GM12878 (cell line): ENCODE measurements around the gene ARMC2. TPM values are rescaled to one million over a fixed set of nuclear protein-coding genes. Genes with fewer than 3 reads are reported as not detected.
A peak's percentile ranks its signal among the peaks of the same experiment; 100 is the strongest.

Experiments
- ATAC-seq: fragments of 200-7000 bp; cut with Tn5 transposase; 3 replicates; pipeline ENCODE4 v1.9.1; 2020; ENCODE audit warnings: mild to moderate bottlenecking, moderate library complexity
- BruUV-seq: library from RNA; stranded (reverse); fragments of 400-500 nt; replicated peaks from 2 replicates; lab custom pipeline; 2021; lab: Mats Ljungman, UMichigan
- CTCF ChIA-PET: fragments of 300-600 bp; sonication (Branson Sonifier 250); formaldehyde crosslinking; extraction: SDS; loops from one replicate; lab custom pipeline; 2021; ENCODE audit warnings: inconsistent platforms; lab: Yijun Ruan, JAX
- POLR2A ChIA-PET: fragments of 350-600 bp; formaldehyde crosslinking; extraction: SDS; loops from one replicate; lab custom pipeline; 2021; ENCODE audit warnings: inconsistent platforms; lab: Charles Lee
- RAD21 ChIA-PET: fragments of 300-600 bp; sonication (Branson Sonifier 250); formaldehyde crosslinking; loops from one replicate; lab custom pipeline; 2023; ENCODE audit warnings: antibody characterized with exemption; ENCODE audit not compliant: unreplicated experiment; lab: Charles Lee
- SMC1A ChIA-PET: fragments of 300-600 bp; sonication (Branson Sonifier 250); formaldehyde crosslinking; loops from one replicate; lab custom pipeline; 2023; ENCODE audit not compliant: unreplicated experiment, uncharacterized antibody; lab: Charles Lee
- DNase-seq: peaks from one replicate; pipeline ENCODE4 v3.0.0-alpha.2; 2011; ENCODE audit warnings: low read depth, low spot score
- FAIRE-seq: peaks from 3 replicates; lab custom pipeline; 2011; peaks lifted over from hg19 to GRCh38; lab: Jason Lieb, UNC
- H2AFZ ChIP-seq: 2 replicates; pipeline ENCODE4 v1.6.0; 2011; ENCODE audit warnings: low read depth, low read length, control low read depth; ENCODE audit not compliant: control insufficient read depth
- H3K27ac ChIP-seq: 2 replicates; pipeline ENCODE4 v1.5.1; 2011; ENCODE audit warnings: control low read depth; ENCODE audit not compliant: control insufficient read depth, insufficient read depth
- H3K27me3 ChIP-seq, 2 experiments: replicated peaks in 1 of 2; 2 replicates each; pipeline versions ENCODE4 v1.6.0 to v1.6.1; 2011; ENCODE audit warnings: low read length in 1 of 2; ENCODE audit not compliant: control insufficient read depth in 2 of 2, insufficient read depth in 2 of 2
- H3K36me3 ChIP-seq, 2 experiments: 2 replicates each; pipeline ENCODE4 v1.5.1; 2011; ENCODE audit warnings: low read length in 1 of 2; ENCODE audit not compliant: control insufficient read depth in 2 of 2, insufficient read depth in 2 of 2
- H3K4me1 ChIP-seq: 2 replicates; pipeline ENCODE4 v1.6.1; 2011; ENCODE audit warnings: mild to moderate bottlenecking, low read length, moderate library complexity, mixed read lengths; ENCODE audit not compliant: control insufficient read depth, insufficient read depth
- H3K4me2 ChIP-seq: 2 replicates; pipeline ENCODE4 v1.6.0; 2011; ENCODE audit warnings: control low read depth; ENCODE audit not compliant: control insufficient read depth, insufficient read depth
- H3K4me3 ChIP-seq: fragments of 200-600 bp; sonication (generic); 2 replicates; pipeline ENCODE4 v1.5.1; 2016
- H3K79me2 ChIP-seq: 2 replicates; pipeline ENCODE4 v1.6.0; 2011; ENCODE audit warnings: low read length; ENCODE audit not compliant: control insufficient read depth, insufficient read depth
- H3K9ac ChIP-seq: 2 replicates; pipeline ENCODE4 v1.8.0; 2011; ENCODE audit warnings: low read length, control low read depth, mixed read lengths; ENCODE audit not compliant: control insufficient read depth, insufficient read depth
- H3K9me3 ChIP-seq: replicated peaks from 3 replicates; pipeline ENCODE4 v1.5.1; 2011; ENCODE audit warnings: mild to moderate bottlenecking, low read length; ENCODE audit not compliant: control insufficient read depth, insufficient read depth
- H4K20me1 ChIP-seq: 2 replicates; pipeline ENCODE4 v1.6.0; 2011; ENCODE audit not compliant: control insufficient read depth, insufficient read depth
- BCL11A ChIP-seq: IDR thresholded peaks from 2 replicates; pipeline ENCODE4 v1.6.1; 2011; ENCODE audit warnings: low read depth, low read length
- BCLAF1 ChIP-seq: fragments of 450-650 bp; IDR thresholded peaks from 2 replicates; pipeline ENCODE4 v1.6.1; 2017; ENCODE audit warnings: antibody characterized with exemption, mild to moderate bottlenecking, moderate library complexity
- CBFB ChIP-seq: IDR thresholded peaks from 2 replicates; pipeline ENCODE4 v1.6.1; 2016; ENCODE audit warnings: antibody characterized with exemption, low read depth
- DPF2 ChIP-seq: fragments of 450-650 bp; IDR thresholded peaks from 2 replicates; pipeline ENCODE4 v1.6.1; 2017; ENCODE audit warnings: mild to moderate bottlenecking
- ESRRA ChIP-seq: IDR thresholded peaks from 2 replicates; pipeline ENCODE4 v1.6.1; 2012; ENCODE audit warnings: mild to moderate bottlenecking, low read length, improper control_type of control experiment
- GATAD2B ChIP-seq: fragments of 450-650 bp; conservative IDR thresholded peaks from 2 replicates; pipeline ENCODE4 v1.6.1; 2017; ENCODE audit warnings: low read depth, mild to moderate bottlenecking, moderate library complexity
- IKZF2 ChIP-seq, 2 experiments: fragments of 450-650 bp; IDR thresholded peaks; 2 replicates each; pipeline ENCODE4 v1.6.1; 2017; ENCODE audit warnings: mild to moderate bottlenecking in 2 of 2, moderate library complexity in 2 of 2
- IRF3 ChIP-seq: fragments of 450-650 bp; IDR thresholded peaks from 2 replicates; pipeline ENCODE4 v1.6.1; 2014; ENCODE audit warnings: mild to moderate bottlenecking
- MEF2A ChIP-seq: IDR thresholded peaks from 2 replicates; pipeline ENCODE4 v1.6.1; 2011; ENCODE audit warnings: low read depth, mild to moderate bottlenecking, low read length, moderate library complexity; ENCODE audit not compliant: insufficient read depth
- MEF2B ChIP-seq: fragments of 450-650 bp; IDR thresholded peaks from 2 replicates; pipeline ENCODE4 v1.6.1; 2018; ENCODE audit warnings: mild to moderate bottlenecking, moderate library complexity; ENCODE audit not compliant: partially characterized antibody, poor library complexity, severe bottlenecking
- NR2F1 ChIP-seq: fragments of 450-650 bp; conservative IDR thresholded peaks from 2 replicates; pipeline ENCODE4 v1.6.1; 2017; ENCODE audit warnings: mild to moderate bottlenecking
- PAX8 ChIP-seq: fragments of 450-650 bp; IDR thresholded peaks from 2 replicates; pipeline ENCODE4 v1.6.1; 2017; ENCODE audit warnings: mild to moderate bottlenecking, moderate library complexity
- SIX5 ChIP-seq: IDR thresholded peaks from 2 replicates; pipeline ENCODE4 v1.6.1; 2011; ENCODE audit warnings: mild to moderate bottlenecking, low read depth, low read length, moderate library complexity; ENCODE audit not compliant: severe bottlenecking
- SKIL ChIP-seq: fragments of 450-650 bp; IDR thresholded peaks from 2 replicates; pipeline ENCODE4 v1.6.1; 2017; ENCODE audit warnings: mild to moderate bottlenecking, low read depth, inconsistent platforms; ENCODE audit not compliant: poor library complexity, severe bottlenecking
- SREBF2 ChIP-seq: IDR thresholded peaks from 2 replicates; pipeline ENCODE4 v1.6.1; 2012; ENCODE audit warnings: mild to moderate bottlenecking, low read length
- SRF ChIP-seq, 2 experiments: IDR thresholded peaks; 2 replicates each; pipeline ENCODE4 v1.6.1; 2011; ENCODE audit warnings: low read depth in 2 of 2, low read length in 2 of 2, mild to moderate bottlenecking in 1 of 2, moderate library complexity in 1 of 2
- TCF3 ChIP-seq: IDR thresholded peaks from 2 replicates; pipeline ENCODE4 v1.6.1; 2012; ENCODE audit warnings: low read depth, mild to moderate bottlenecking, low read length, borderline replicate concordance; ENCODE audit not compliant: insufficient read depth
- WRNIP1 ChIP-seq: IDR thresholded peaks from 2 replicates; pipeline ENCODE4 v1.6.1; 2011; ENCODE audit warnings: low read depth, low read length, improper control_type of control experiment, borderline replicate concordance
- ZNF217 ChIP-seq: fragments of 450-650 bp; IDR thresholded peaks from 2 replicates; pipeline ENCODE4 v1.6.1; 2017; ENCODE audit warnings: antibody characterized with exemption, mild to moderate bottlenecking
- ZZZ3 ChIP-seq: IDR thresholded peaks from 2 replicates; pipeline ENCODE4 v1.6.1; 2011; ENCODE audit warnings: low read depth; ENCODE audit not compliant: control insufficient read depth, insufficient read length
- WGBS: methylation state at CpG from one replicate; pipeline ENCODE4 v1.1.6; 2016; ENCODE audit warnings: low lambda C conversion rate; ENCODE audit not compliant: insufficient replicate concordance, insufficient coverage; ENCODE audit errors: missing lambda C conversion rate; 5-methylcytosine and 5-hydroxymethylcytosine counted together
- in situ Hi-C: fragments of 300-500 bp; cut with MboI; formaldehyde crosslinking; loops from 9 replicates; pipeline ENCODE4 v1.14.3; 2018; ENCODE audit warnings: mixed read lengths
- intact Hi-C: fragments of 100-400 bp; cut with micrococcal nuclease; formaldehyde crosslinking; loops from one replicate; pipeline ENCODE4 v1.14.2; 2022; ENCODE audit not compliant: unreplicated experiment
- polyA plus RNA-seq, 11 experiments: library from polyadenylated mRNA; depleted of rRNA in 4 of 11; unstranded in 6 of 11; stranded (reverse) in 5 of 11; fragments of >200 nt; fragmentation: Nextera tagmentation in 4 of 11; fragmentation: Illumina TruSeq in 1 of 11; extraction: Ambion mirVana in 4 of 11; extraction: Trizol in 1 of 11; gene quantifications; 1 replicate in 1 of 11; 2 replicates in 10 of 11; pipeline versions ENCODE4 v1.2.1 to v1.2.3, GENCODE V29; 2011 to 2016; ENCODE audit warnings: inconsistent platforms in 2 of 11, missing spikeins in 2 of 11, low read depth in 1 of 11
- total RNA-seq, 4 experiments: library from RNA; depleted of rRNA in 3 of 4; stranded (reverse); fragments of >200 nt in 3 of 4; fragmentation: Illumina TruSeq in 1 of 4; extraction: Trizol in 1 of 4; gene quantifications; 2 replicates each; pipeline versions ENCODE4 v1.2.1 to v1.2.3, GENCODE V29; 2013 to 2021

ARMC2 gene
- total and polyA plus RNA-seq, 10 of the 15 experiments (the other 5 are each of a cell fraction or from before 2014, with no cell fraction given), result 0.06 to 0.33 (median 0.21) TPM; not detected in 5

GRCh38 chr6:108904741-108905140 is 56.5 kb downstream of the ARMC2 start:
- FAIRE-seq, result peak; percentile 86
- ChIA-PET POLR2A (interaction anchor here (1.0 kb wide), 1 partner anchor 165 kb away, joined by 3 read pairs; no protein-coding TSS in a partner anchor), RAD21 (interaction anchor here (1.3 kb wide), 1 partner anchor 180 kb away, joined by 3 read pairs; no protein-coding TSS in a partner anchor), CTCF (interaction anchor here (0.7 to 2.3 kb wide), 5 partner anchors 11 to 451 kb away, joined by 3 to 25 read pairs (median 3); no protein-coding TSS in a partner anchor), SMC1A (no interaction called here)
- H4K20me1 ChIP-seq, result no peaks in the 10 kb centered on the region
- H3K27ac ChIP-seq, result no peak overlapping the region
- H3K79me2 ChIP-seq, result no peaks in the 10 kb centered on the region
- in situ Hi-C loops, result no loop called here
- no peaks in the 10 kb centered on the region for H3K36me3 ChIP-seq
- H3K27me3 ChIP-seq, result peaks cover 5 to 6% of the 10 kb centered on the region in 2 experiments; a peak in 1 of 4 replicates
- no peaks in the 10 kb centered on the region; the same call in 2 of the 3 replicates for H3K9me3 ChIP-seq
- BruUV-seq, result no TSS peak
- no peak overlapping the region for H3K4me2 ChIP-seq
- WGBS, result 35% methylated on average over 3 of the region's 3 CpGs
- H2AFZ ChIP-seq, result no peak overlapping the region
- peak; percentile 97 for ATAC-seq
- peak; percentile 55 for DNase-seq
- peaks cover 3% of the 10 kb centered on the region; the same call in 1 of the 2 replicates for H3K4me1 ChIP-seq
- no peak overlapping the region for H3K4me3 ChIP-seq
- no peak overlapping the region for H3K9ac ChIP-seq
- intact Hi-C loops, result no loop called here
- peak; percentile 74; the same call in 1 of the 2 replicates for TF ChIP-seq BCL11A
- TF ChIP-seq ZZZ3, result no peak
- peak; percentile 39; the same call in 1 of the 2 replicates for TF ChIP-seq ZNF217
- peak; percentile 73; the same call in 1 of the 2 replicates for TF ChIP-seq TCF3
- no peak for TF ChIP-seq PAX8
- TF ChIP-seq IKZF2 (IDR thresholded peaks at IDR 0.05), result peak; percentile 69 to 74
- no peak for TF ChIP-seq ESRRA
- TF ChIP-seq WRNIP1, result no peak
- peak; percentile 79 for TF ChIP-seq SKIL
- 0 out of 2 replicates have a peak, but pooled peaks have one; percentile 55 for TF ChIP-seq CBFB
- no peak for TF ChIP-seq SIX5
- no peak for TF ChIP-seq IRF3
- TF ChIP-seq SRF (IDR thresholded peaks at IDR 0.05; ENCODE audit: low read depth in 2 of 2, low read length in 2 of 2), result no peak
- no peak for TF ChIP-seq SREBF2
- no peak for TF ChIP-seq BCLAF1
- peak; percentile 54 for TF ChIP-seq NR2F1
- TF ChIP-seq DPF2, result peak; percentile 58
- no peak for TF ChIP-seq GATAD2B
- TF ChIP-seq MEF2B, result peak; percentile 48
- peak; percentile 38; the same call in 1 of the 2 replicates for TF ChIP-seq MEF2A
